NAMALWA (cell line): Measurements from ENCODE around the gene RPL36.
A peak's percentile ranks its signal among the peaks of the same experiment; 100 is the strongest.
"Not testable (repeated sequence)": the region's sequence is repeated elsewhere in the genome, so short reads cannot be mapped to it uniquely, and the experiment has no call there.

Experiments
- DNase-seq: peaks from one replicate; pipeline ENCODE4 v3.0.0-alpha.2; 2015; ENCODE audit warnings: low spot score

Gene RPL36

DNA sequence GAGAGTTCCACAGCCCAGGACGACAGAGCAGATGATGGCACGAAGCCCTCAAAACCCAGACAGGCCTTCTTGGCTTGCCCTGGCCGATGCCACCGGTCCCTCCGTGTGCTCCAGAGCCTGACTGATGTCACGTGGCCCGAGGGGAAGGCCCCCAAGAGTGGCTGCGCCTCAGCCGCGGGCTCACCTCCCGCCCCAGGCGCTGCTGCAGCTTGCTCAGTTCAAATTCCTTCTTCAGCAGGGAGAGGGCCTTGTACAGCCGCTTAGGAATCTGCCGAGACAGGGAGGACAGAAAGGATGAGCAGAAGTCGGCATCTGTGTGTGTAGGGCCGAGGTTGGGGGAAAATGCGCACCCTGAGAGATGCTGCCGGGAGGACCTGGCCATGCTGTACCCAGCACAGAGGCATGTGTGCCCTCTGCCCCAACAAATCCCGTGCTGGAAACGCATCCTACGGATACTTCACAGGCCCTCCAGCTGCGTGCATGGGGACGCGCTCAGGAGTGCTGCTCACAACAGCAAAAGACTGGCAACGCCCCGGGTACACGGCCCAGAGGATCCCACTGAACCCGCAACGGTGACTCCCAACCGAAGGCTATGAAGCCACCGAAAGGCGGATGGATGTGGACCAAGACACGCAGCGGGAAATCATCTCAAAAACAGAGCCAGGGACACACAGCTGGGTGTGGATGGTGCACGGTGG lies 16.9 kb downstream of the RPL36 start:
- peak; percentile 3 for DNase-seq

DNA sequence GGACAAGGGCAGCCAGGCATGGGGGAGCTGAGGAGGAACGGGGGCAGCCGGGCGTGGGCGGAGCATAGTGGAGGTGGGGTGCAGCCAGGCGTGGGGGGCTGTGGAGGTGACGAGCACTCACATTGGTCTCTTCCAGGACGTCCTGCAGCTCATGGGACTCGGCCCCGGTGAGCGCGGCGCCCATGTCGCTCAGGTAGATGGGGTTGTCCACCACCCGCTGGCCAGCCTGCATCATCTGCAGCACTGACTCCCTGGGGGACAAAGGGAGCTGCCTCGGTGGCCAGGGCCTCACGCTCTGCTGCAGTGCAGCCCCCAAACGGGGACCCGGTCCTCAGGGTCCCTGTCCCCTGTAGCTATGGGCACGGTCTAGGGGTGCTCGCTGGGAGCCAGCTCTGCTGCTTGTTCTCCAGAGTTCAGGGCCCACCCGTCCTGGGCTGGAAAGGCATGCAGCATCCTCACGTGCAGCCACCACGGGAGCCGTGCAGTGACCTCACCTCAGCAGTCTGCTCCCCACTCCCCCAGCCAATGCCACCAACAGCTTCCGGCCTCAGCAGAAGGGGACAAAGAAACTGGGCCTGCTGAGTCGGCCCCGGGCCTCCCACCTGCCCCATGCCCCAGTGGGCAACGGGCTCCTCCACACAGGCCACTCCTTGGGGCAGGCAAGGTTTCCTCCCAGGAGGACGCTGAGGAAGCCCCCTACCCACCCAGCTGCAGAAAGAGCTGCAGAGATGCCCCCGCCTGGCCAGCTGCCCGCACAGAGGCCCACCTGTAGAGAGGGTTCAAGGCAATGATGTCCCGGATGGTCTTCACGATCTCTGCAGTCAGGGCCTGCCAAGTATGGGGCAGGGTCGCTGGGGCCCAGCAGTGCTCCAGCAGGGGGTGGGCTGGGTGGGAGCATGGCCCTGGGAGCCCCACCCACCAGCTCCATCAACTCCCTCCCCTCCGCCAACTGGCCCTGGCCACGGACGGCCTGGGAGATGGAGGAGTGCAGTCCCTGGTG lies 17.8 kb downstream of the RPL36 start:
- no peak for DNase-seq

DNA sequence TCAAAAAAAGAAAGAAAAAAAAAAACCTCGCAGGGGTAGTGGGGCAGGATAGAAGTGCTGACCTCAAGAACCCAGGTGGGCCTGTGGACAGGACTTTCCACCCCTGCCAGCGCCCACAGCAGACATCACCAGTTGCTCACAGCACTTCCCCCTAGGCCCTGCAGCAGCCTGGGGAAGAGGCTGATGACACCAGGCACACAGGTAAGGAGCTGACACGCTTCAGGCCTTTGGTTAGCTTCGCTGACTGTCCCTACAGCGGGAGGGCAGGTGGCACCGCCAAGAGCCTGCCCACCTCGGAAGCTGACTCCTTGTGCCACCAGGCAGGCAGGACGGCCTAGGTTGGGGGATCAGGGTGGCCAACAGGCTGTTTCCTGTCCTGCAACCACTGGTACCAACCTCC lies 20.9 kb downstream of the RPL36 start:
- DNase-seq = peak; percentile 7

DNA sequence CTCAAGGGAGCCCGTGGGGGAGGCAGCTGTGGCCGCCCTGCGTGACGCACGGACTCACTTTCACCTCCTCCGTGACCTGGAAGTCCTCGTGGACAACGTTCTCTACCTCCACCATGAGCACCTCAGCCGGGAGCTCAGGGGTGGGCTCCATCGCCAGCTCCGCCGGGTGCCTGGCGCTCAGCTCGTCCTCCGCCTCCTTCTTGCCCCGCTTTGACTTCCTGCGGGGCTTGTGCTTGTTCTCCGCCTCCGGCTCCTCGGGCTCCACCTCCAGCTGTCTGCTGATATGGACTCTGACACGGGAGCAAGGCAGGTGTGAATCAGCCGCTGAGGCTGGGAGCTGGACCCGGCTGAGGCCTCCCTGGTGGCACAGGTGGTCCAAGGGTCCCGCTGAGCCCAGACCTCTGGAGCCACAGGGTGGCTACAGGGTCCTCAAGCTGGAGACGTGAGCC lies 21.6 kb downstream of the RPL36 start:
- no peak for DNase-seq

DNA sequence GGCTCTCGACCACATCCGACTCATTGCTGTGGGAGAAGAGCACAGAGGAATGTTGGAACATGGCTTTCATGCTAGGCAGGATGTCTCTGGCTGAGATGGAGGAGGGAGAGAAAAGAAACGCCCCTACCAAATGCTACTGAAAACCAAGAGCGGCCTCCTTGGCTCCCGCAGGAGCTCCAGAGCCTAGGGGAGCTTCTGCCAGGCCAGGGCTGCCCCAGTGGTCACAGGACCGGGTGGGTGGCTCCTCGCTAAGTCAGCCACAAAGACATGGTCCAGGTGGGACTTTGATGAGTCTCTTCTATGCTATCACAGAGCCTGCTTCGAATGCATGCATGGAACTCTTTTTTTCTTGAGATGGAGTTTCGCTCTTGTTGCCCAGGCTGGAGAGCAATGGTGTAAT lies 23.1 kb downstream of the RPL36 start:
- no peak for DNase-seq

DNA sequence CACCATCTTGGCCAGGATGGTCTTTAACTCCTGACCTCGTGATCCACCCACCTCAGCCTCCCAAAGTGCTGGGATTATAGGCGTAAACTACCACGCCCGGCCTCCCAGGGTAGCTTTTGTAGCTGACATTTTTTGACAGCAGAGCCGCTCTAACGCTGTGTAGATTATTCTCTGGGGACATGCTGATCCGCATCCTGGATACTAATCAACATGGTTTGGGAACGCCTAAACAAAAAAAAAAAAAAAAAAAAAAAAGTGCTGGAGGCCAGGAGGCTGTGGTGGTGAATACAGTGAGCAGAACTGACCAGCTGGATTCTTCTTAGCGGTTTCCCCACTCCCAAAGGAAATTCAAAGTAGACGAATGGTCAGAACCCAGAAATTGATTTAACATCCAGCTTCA lies 24.7 kb downstream of the RPL36 start:
- DNase-seq = no peak

DNA sequence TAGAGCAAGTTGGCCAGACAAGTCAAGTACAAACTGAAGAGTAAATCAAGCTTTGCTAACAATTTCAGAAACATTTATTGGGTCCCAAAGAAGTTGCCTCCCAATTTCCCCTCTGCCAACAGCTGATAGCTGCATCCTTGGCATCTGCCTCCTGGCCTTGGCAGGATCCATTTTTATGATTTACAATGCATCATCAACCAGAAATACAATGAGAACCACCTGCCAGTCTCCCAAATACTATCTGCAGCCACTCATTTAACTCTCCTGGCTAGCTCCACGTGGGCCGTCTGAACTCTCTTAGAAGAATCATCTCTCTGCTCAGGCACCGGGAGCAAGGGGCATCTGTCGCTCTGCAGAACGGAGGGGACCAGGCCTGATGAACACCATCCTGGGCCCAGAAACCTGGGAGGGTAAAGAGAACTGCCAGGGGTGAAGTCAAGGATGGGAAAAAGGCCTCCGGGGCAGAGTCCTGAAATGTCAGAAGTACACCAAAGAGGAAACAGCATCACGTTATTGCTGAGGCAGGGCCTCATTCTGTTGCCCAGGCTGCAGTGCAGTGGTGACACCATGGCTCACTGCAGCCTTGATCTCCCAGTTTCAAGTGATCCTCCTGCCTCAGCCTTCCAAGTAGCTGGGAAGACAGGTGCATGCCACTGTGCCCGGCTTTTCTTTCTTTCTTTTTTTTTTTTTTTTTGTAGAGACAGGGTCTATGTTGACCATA lies 27.3 kb downstream of the RPL36 start:
- DNase-seq = no peak

DNA sequence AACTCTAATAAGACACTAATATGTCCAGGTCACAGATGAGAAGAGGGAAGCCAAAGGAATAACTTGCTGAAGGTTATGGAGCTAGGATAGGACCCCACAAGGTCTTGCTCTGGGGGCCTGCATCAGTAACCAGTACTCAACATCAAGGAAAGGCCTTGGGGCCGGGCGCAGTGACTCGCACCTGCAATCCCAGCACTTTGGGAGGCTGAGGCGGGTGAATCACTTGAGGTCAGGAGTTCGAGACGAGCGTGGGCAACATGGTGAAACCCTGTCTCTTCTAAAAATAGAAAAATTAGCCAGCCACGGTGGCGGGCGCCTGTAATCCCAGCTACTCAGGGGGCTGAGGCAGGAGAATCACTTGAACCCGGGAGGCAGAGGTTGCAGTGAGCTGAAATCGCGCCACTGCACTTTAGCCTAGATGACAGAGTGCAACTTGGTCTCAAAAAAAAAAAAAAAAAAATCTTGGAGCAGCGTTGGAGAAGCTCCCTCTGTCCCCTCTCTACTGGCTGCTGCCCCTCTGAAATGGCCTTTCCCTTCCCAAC lies 28.0 kb downstream of the RPL36 start:
- no peak for DNase-seq

DNA sequence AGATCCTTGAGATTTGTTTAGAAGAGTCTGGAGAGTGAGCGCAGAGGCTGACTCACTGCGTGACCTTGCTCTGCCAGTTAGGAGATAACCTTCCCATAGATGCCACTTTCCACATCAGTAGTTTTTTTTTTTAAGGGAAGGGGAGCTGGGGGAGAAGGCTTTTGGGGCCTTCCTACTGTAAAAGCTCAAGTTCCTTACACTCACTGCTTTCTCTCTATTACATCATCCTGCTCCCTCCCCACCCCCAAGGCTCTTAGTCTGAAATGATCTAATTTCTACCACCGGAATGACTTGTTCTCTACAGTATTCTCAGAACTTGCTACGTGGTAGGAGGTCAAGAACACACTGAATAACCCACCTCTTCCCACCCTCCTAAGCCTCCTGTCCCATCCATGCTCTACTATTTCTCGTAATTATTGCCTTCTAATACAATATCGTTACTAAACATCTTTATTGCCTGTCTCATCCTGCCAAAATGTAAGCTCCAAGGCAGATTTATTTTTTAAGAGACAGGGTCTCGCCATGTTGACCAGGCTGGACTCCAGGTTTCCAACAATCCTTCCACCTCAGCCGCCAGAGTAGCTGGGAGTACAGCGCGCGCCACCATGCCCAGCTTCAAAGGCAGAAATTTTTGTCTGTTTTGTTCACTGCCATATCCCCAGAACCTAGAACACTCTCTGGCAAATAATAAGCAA lies 28.6 kb downstream of the RPL36 start:
- DNase-seq = peak; percentile 79

DNA sequence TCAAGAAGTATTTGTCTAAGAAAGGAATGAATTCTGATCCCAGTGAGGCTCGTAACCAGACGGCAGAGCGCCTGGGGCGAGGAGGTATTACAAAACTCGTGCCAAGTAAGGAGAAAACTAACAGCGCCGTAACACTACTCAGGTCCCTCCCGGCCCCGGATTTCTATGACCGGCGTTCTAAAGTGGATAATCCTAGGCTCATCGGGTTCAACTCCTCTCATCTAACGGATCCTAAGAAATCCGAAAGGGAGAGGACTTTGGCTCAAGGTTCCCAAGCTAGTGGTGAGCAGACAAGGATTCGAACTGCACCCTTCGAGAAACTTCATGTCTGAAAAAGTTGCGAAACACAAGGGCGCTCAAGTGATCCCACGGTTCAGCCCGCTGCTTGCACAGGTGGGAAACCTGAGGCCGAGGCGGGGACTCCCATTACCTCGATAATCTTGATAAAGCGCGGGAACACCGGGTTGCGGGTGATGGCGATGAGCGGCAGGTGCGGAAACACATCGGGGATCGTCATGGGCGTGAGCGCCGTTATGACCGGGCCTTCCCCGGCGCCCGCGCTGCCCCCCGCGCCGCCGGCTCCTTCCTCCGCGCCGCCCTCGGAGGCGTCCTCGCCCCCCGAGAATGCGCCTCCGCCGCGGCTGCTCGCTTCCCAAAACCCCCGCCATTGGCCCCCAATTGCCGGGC lies 29.3 kb downstream of the RPL36 start:
- DNase-seq = peak; percentile 65

DNA sequence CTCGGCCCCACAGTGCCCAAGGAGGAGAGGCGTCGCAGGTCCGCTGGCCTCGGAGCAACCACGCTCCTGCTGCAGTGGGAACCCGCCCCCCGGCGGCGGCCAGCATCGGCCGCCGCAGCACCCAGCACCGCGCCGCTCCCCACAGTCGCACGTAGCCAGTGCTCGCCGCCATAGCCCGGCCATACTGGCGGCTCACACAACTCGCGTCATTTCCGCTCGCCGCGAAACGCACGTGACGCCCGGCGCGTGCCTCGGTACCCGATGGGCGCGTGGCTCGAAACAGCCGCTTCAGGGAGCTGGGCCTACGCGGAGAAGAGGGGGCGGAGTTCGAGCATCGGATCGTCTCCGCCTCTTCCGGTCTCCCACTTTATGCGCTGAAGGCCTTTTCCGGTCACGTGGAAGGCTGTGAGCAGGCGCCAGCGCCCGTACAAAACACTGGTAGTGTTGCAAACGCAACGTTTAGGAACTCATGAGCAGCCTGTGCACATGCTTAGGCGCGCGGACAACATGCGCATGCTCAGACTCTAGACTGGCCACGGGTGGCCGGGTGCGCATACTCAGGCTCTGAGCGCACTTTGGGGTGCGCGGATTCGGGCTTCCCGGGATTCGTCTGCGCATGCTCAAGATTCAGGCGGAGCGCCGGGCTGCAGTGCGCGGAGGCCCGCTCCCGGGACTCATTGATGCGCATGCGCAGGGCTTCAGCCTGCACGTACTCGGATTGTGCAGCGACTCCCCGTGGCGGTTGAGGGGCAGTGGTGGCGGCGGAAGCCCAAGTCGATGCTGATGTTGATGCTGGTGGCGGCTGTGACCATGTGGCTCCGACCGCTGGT lies 30.1 kb downstream of the RPL36 start, which contains the start of the genes CATSPERD and LONP1:
Gene CATSPERD, plus strand, starts transcription at position 677 of the 830 bp plus-strand sequence. Its CDS starts 101 bp downstream, at position 778.
Gene LONP1, minus strand, starts transcription at position 186 of the 830 bp plus-strand sequence. Its CDS starts 14 bp downstream, at position 172.
- DNase-seq = peak; percentile 99

DNA sequence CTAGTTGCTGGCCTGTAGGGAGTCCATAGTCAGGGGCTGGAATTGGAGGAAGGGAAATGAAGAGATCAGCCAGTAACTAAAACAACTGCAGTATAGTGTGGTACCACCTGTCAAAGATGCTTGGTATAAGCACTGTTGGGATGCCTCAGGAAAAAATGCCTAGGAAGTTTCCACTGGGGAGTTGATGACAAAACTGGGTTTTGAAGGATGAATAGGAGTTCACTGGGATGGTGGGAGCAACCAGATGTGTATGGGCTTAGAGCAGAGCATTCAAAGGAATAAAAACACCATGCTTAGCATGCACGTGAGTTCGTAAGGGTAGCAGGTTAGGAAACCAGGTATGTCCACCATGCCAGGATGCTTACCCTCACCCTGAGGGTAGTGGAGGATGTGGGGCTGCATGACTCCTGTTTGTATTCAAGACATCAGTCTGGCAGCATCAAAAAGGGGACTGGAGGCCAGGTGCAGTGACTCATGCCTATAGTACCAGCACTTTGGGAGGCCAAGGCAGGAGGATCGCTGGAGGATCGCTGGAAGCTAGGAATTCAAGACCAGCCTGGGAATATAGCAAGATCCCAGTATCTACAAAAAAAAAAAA lies 37.5 kb downstream of the RPL36 start:
- no peak for DNase-seq

DNA sequence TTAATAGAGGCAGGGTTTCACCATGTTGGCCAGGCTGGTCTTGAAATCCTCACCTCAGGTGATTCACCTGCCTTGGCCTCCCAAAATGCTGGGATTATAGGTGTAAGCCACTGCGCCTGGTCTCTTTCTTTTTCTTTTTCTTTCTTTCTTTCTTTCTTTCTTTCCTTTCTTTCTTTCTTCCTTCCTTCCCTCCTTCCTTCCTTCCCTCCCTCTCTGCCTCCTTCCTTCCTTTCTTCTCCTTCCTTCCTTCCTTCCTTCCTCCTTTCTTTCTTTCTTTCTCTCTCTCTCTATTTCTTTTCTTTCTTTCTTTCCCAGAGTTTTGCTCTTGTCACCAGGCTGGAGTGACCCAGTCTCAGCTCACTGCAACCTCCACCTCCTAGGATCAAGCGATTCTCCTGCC lies 43.1 kb downstream of the RPL36 start:
- not testable (repeated sequence) for DNase-seq

DNA sequence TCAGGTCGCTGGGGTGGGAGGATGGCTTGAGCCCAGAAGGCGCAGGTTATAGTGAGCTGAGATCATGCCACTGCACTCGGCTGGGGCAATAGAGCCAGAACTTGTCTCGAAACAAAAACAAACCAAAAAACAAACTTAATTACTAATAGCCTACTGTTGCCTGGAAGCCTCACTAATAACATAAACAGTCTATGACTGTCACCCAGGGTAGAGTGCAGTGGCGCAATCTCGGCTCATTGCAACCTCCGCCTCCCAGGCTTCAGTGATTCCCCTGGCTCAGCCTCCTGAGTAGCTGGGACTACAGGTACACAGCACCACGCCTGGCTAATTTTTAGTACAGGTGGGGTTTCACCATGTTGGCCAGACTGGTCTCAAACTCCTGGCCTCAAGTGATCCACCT lies 48.3 kb downstream of the RPL36 start:
- DNase-seq = no peak
